Endometrial microvascular endothelial cells (primary cell): ENCODE data around the gene CLEC4M. TPM values are rescaled to one million over a fixed set of nuclear protein-coding genes. Genes with fewer than 3 reads are reported as not detected.

Experiments used
- in situ Hi-C: cut with HindIII; loops from 2 replicates; pipeline ENCODE4 v1.10.0; 2017; ENCODE audit warnings: low sequenced_read_pairs, low pct_unique_long_range_greater_than_20kb; ENCODE audit errors: inconsistent ontology term
- total RNA-seq: library from RNA; depleted of rRNA; stranded (reverse); fragments of >200 nt; gene quantifications from one replicate; pipeline ENCODE4 v1.2.3, GENCODE V29; 2015; ENCODE audit errors: inconsistent ontology term

Gene CLEC4M, protein sequence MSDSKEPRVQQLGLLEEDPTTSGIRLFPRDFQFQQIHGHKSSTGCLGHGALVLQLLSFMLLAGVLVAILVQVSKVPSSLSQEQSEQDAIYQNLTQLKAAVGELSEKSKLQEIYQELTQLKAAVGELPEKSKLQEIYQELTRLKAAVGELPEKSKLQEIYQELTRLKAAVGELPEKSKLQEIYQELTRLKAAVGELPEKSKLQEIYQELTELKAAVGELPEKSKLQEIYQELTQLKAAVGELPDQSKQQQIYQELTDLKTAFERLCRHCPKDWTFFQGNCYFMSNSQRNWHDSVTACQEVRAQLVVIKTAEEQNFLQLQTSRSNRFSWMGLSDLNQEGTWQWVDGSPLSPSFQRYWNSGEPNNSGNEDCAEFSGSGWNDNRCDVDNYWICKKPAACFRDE
- not detected for total RNA-seq

DNA sequence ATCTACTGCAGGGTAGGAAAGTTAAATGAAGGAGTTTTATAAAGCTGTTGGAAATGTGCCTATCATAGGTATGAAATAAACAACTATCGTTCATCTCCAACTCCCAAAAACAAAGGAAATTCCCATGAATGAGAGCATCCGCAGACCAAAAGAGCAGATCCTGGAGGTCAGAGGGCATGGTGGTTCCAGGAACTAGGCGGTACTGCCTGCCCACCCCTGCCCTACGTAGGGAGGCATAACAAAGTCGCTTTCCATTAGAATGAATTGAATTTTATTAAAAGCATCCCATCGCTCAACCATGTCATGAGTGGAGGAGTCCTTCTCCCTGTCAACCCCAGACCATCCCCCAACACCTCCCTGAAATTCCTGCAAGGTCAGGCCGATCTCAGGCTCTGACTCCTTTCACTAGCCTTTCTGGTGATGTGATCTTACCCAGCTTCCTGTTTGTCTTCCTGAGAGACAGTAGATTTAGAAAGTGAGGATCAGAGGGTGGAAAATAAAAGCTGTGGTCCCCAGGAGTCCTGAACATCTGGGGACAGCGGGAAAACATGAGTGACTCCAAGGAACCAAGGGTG, at the start of gene CLEC4M:
Gene CLEC4M (plus strand): TSS at position 525 of the 575 bp plus-strand sequence. CDS start 24 bp downstream, at position 549.
- in situ Hi-C loops = no loop called here

DNA sequence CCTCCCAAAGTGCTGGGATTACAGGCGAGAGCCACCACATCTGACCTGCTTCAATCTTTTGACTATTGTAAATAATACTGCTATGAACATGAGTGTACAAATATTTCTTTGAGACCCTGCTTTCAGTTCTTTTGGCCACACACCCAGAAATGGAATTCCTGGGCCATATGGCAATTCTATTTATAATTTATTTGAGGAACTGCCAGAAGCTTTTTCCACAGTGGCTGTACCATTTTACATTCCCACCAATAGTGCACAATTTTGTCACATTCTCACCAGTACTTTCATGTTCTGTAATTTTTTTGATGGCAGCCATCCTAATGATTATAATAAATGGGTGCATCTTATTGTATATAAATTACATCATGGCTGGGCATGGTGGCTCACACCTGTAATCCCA, 47.4 kb upstream of the CLEC4M start:
- in situ Hi-C loops = no loop called here

DNA sequence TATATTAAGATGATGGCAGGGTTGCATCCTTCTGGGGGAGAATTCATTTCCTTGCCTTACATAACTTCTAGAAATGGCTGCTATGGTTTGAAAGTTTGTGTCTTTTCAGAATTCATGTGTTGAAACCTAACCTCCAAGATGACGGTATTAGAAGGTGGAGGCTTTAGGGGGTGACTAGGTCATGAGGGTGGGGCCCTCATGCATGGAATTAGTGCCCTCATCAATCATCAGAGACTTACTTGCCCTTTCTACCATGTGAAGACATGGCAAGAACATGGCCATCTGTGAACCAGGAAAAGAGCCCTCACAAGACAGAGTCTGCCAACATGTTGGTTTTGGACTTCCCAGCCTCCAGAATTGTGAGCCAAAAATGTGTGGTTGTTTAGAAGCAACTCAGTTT, 46.3 kb upstream of the CLEC4M start:
- in situ Hi-C loops = no loop called here

DNA sequence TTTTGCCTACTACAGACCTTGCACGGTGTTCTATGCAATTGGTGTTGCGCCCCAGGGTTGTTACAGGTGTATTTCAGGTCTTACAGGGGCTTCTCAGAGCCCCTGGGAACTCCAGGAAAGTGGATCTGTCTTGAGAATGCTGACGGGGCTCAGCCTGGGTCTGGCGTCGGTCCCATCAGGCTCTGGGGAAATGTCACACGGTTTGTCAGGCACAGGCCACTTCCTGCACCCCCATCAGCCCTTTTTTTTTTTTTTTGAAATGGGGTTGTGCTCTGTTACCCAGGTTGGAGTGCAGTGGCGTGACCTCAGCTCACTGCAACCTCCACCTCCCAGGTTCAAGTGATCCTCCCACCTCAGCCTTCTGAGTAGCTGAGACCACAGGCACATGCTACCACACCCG, 44.4 kb upstream of the CLEC4M start:
- in situ Hi-C loops = no loop called here

DNA sequence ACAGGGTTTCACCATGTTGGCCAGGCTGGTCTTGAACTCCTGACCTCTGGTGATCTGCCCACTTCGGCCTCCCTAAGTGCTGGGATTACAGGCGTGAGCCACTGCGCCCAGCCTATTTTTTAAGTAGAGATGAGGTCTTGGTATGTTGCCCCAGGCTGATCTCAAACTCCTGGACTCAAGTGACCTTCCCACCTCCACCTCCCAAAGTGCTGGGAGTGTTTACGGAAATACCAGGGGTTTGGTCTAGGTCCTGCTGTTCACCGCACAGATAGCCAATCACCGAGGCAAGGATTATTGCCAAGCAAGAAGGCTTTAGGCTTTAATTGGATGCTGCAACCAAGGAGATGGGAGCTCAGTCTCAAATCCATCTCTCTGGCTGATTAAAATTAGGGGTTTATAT, 42.7 kb upstream of the CLEC4M start:
- in situ Hi-C loops = no loop called here

DNA sequence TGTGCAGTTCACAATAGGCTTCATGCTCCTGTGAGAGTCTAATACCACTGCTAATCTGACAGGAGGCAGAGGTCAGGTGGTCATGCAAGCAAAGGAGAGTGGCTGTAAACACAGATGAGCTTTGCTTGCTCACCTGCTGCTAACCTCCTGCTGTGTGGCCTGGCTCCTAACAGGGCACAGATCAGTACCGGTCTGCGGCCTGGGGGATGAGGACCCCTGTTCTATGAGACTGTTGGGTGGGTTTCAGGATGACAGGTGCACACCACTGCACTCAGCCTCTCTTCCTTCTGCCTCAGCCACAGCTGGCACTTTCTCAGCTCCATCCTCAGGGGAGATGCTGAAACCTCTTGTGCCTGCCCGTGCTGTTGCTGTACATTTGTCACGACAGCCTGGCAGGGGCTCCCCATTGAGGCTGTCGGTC, 40.8 kb upstream of the CLEC4M start:
- in situ Hi-C loops = no loop called here

DNA sequence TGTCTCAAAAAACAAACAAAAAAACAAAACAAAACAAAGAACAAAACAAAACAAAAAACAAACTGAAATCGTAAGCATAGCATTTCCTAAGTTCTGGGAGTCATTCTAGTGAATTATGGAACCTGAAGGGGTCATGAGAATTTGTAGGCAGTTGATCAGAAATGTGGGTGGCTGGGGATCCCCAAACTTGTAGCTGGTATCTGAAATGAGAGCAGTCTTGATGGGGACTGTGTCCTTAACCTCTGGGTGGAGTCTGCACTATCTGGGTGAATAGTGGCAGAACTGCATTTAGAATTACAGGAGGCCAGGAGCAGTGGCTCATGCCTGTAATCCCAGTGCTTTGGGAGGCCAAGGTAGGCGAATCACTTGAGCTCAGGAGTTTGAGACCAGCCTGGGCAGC, 37.3 kb upstream of the CLEC4M start:
- in situ Hi-C loops = no loop called here

DNA sequence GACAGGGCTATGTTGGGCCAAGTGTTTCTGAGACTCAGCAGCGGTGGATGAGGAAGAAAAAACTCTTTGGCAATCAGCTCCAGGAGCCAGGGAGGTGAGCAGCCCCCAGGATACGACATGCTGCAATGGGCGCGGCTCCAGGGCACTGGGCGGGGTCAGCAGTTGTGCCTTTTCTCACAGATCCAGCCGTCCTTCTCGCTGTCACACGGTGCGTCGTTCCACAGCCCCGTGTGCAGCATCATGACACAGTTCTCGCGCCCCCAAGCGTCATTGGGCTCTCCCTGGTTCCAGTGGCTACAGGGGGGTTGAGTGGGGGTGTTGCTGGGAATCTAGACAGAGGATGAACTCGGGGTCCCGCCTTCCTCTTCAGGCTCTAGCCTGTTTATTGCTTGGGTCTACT, 33.8 kb upstream of the CLEC4M start:
- in situ Hi-C loops = no loop called here

DNA sequence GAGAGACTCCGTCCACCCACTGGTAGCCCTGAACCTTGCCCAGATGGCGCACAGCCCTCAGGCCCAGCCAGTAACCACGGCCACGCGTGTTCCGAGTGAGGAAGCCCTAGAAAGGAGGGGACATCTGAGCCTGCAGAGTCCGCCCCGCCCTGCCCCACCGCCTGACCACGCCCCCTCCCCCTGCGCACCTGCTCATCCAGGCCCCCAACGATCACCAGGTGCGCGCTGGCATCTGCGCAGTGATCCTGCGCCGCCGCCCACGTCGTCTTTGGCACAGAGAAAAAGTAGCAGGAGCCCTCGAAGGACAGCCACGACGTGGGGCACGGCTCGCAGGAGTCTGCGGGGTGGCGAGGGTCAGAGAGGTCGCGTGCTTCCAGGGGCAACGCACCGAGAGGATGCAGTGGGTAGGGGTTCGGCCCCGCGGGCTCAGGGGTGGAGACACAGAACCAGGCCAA, 33.2 kb upstream of the CLEC4M start:
- in situ Hi-C loops = no loop called here

DNA sequence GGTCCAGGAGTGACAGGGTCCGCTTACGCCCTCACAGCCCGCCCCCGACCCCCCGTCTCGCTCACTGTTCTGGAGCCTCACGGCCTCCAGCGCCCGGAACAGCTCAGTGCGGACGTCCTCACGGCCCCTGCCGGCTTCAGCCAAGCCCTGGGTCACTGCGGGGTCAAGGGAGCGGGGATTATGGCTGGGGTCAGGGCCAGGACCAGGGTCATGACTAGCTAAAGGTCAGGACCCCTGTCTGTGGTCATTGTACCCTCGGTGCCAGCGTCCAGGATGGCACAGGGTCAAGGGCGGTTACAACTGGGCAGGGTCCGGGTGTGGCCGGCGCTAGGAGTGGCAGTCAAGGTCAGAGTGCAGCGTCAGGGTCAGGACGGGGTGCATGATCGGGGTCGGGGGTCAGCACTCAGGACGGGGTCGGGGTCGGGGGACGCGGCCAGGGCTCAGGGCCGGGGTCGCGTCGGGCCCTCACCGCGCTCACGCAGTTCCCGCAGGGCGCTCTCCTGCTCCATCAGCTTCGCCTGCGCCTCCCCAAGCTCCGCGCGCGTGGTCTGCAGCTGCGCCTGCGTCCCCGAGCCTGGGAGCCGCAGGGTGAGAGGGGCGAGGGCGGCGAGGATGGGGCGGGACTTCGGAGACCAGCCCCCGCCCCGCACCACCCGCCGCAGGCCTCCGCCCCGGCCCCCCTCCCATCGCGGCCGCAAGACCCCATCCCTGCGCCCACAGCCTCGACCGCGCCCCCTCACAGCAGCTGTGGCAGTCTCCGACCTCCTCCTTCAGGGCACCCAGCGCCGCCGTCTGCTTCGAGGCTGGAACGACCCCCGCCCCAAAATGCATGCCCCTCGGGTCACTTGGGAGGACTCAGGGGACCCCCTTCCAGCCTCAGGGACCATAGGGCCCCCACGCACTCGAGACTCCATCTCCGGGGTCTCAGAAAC, 32.5 kb upstream of the CLEC4M start:
- in situ Hi-C loops = no loop called here

DNA sequence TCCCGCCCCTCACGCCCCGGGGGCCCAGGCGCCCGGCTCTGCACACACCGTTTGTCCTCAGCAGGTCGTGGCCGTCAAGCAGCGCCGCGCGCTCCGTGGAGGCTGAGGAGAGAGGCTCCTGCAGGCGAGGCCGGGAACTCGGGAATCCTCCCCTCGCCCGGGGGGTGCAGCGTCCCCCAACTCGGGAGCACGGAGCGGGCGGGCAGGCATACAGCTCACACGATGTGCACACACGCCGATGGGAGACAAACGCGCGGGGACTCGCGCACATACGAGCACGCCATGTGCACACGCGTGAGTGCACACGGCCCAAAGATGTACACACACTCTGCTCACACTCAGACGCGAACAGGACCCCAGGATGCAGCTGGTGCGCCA, 31.8 kb upstream of the CLEC4M start:
- in situ Hi-C loops = no loop called here

DNA sequence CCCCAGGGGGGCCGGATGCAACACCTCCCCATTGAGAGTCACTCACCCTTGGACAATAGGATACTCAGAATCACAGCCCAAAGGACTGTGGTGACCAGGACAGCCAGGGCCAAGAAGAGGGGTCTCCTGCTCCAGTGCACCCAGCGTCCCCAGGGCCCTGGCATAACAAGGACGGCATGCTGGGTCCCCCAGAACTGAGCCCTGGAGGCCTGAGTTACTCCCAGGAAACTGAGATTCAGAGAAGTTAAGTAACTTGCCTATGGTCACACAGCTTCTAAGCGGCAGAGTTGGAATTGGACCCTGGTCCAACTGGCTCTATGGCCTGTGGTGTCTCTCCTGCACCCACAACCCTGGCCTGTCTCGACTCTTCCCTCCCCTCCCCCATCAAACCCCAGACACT, 31.4 kb upstream of the CLEC4M start:
- in situ Hi-C loops = no loop called here

DNA sequence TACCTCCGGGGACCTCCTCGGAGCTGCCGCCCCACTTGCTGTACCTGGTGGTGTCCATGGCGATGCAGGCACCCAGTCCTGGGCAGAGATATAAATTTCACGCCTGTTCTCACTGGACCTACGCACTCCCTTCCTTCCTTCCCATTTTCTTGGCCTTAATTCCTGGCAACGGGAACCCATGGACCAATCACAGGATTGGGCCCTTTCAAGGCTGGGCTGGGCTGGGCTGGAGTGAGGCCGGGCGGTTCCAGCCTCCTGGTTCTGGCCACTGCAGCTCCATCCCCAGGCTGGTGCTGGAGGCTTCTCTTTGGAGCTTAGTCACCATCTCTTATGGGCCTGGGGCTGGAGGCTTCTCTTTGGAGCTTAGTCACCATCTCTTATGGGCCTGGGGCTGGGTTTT, 31.0 kb upstream of the CLEC4M start, which contains the start of gene CLEC4G:
Gene CLEC4G (minus strand): TSS at position 66 of the 400 bp plus-strand sequence. CDS start 8 bp downstream, at position 58.
- in situ Hi-C loops = no loop called here

DNA sequence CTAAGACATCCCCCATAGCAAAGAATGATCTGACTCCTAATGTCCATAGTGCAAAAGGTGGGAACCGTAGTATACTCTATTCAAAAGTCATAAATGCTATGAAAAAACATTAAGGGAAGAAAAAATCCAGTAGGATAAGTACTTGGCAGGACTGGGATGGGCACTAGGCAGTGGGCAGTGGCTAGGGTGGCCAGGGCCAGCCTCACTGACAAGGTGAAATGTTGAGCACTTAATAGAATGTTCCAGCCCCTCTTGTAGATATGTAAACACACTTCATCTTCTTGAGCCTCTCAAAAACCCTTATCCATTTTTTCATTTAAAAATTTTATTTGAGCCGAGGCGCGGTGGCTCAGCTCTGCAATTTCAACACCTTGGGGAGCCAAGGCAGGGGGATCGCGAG, 29.7 kb upstream of the CLEC4M start:
- in situ Hi-C loops = no loop called here

DNA sequence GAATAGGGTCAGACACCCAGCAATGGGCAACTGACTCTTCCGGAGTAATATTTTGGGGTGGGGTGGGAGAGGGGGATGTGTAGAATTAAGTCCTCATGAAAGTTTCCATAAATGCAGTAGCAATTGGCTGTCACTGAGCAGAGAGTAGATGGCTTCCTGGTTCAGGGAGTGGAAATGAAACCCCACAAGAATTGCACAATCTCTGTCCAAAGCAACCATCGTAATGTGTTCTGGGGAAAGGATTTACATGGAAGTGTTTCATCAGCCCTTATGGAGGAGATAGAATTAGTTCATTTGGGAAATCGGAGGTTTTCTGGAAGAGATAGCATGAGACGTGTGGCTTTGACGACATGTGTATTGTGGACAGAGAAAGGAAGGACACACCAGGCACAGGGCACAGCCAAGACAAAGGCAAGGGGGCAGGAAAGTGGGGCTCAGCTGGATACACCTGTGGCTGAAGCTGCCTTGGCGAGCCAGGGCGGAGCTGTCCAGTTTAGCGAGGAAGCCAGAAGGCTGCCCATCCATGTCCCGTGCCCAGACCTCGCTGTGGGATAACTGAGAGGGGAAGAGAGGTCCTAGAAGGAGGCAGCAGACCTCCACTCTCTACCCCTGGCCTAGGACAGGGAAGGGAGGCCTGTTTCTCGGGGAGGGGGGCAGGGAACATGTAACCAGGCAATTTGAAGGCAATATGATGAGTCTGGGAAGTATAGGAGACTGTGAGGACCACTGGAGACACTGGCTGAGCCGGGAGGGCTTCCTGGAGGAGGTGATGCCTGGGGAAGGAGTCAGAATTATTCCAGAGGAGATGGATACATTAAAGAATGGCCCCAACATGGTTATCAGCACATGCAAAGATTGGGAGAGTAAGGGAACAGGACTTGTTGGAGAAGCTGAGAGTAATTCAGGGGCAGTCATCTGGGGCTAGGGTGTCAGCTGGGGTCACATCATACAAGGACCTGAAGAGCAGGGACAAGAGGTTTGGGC, 28.5 kb upstream of the CLEC4M start:
- in situ Hi-C loops = no loop called here

DNA sequence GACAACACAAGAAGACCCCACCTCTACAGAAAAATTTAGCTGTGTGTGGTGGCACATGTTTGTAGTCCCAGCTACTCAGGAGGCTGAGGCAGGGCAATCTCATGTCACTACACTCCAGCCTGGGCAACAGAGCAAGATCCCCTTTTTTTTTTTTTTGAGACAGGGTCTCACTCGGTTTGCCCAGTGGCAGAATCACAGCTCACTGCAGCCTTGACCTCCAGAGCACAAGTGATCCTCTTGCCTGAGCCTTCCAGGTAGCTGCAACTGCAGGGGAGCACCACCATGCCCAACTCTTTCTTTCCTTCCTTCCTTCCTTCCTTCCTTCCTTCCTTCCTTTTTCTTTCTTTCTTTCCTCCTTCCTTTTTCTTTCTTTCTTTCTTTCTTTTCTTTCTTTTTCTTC, 26.9 kb upstream of the CLEC4M start:
- in situ Hi-C loops = no loop called here

DNA sequence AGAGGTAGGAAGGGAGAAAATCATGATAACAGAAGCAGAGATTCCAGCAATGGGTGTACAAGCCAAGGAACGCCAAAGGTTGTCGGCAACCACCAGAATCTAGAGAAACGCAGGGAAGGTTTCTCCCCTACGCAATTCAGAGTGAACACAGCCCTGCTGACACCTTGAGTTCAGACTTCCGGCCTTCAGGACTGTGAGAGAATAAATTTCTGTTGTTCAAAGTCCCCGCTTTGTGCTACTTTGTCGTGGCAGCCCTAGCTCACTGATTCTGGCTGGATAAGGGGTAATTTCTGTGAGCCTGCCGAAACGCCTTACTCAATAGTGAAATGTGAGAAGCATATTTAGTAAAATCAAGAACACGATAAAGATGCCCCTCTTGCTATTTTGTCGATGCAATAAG, 25.8 kb upstream of the CLEC4M start:
- in situ Hi-C loops = no loop called here

DNA sequence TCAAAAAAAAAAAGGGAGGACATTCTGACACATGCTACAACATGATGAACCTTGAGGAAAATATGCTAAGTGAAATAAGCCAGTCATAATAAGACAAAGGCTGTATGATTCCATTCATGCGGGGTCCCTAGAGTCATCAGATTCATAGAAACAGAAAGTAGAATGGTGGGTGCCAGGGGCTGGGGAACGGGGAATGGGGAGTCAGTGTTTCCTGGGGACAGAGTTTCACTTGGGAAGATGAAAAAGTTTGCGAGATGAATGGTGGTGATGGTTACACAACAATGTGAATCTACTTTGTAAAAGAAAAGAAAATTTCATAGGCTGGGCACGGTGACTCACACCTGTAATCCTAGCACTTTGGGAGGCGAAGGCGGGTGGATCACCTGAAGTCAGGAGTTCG, 25.0 kb upstream of the CLEC4M start:
- in situ Hi-C loops = no loop called here
